HCT116 (cell line): ENCODE measurements around the gene RBM15B. TPM values are rescaled to one million over a fixed set of nuclear protein-coding genes. Genes with fewer than 3 reads are reported as not detected.

Source experiments
- ATAC-seq: fragments of 200-7000 bp; cut with Tn5 transposase; 2 replicates; pipeline ENCODE4 v1.9.1; 2020; ENCODE audit warnings: mild to moderate bottlenecking, moderate library complexity
- BruUV-seq: library from RNA; stranded (reverse); fragments of 400-500 nt; replicated peaks from 2 replicates; lab custom pipeline; 2021; lab: Mats Ljungman, UMichigan
- CTCF ChIA-PET: fragments of 300-600 bp; sonication (Branson Sonifier 250); formaldehyde crosslinking; loops from one replicate; lab custom pipeline; 2021; ENCODE audit warnings: antibody characterized with exemption; lab: Charles Lee
- POLR2A ChIA-PET: fragments of 300-600, 350-600 bp; sonication (Branson Sonifier 250); formaldehyde crosslinking; loops from one replicate; lab custom pipeline; 2021; ENCODE audit warnings: antibody characterized with exemption; lab: Charles Lee
- RAD21 ChIA-PET, 2 experiments: fragments of 300-600 bp; sonication (Branson Sonifier 250); formaldehyde crosslinking; loops; one replicate each; lab custom pipeline; 2023; ENCODE audit warnings: low total read pairs in 2 of 2; ENCODE audit not compliant: uncharacterized antibody in 2 of 2, unreplicated experiment in 2 of 2, low non-redundant PET in 1 of 2; lab: Charles Lee
- DNase-seq: peaks from one replicate; pipeline ENCODE4 v3.0.0-alpha.2; 2010; ENCODE audit warnings: low read depth, low spot score
- H2AFZ ChIP-seq: fragments of 200-600 bp; shearing (Covaris generic), sonication (generic); 2 replicates; pipeline ENCODE4 v1.6.1; 2017; ENCODE audit warnings: low read depth, mixed run types, mixed read lengths, antibody characterized with exemption, low read length; ENCODE audit not compliant: poor library complexity, severe bottlenecking
- H3K27ac ChIP-seq: 2 replicates; pipeline ENCODE4 v1.5.1; 2012; ENCODE audit warnings: low read depth, low read length
- H3K27me3 ChIP-seq: fragments of 200-600 bp; sonication (generic); 2 replicates; pipeline ENCODE4 v1.6.1; 2016; ENCODE audit warnings: mixed run types, low read length, mixed read lengths; ENCODE audit not compliant: insufficient read depth
- H3K36me3 ChIP-seq, 2 experiments: fragments of 200-500 bp in 1 of 2; fragments of 200-600 bp in 1 of 2; sonication (Bioruptor generic) in 1 of 2; sonication (generic) in 1 of 2; 2 replicates each; pipeline versions ENCODE4 v1.5.1 to v1.6.1; 2014 to 2016; ENCODE audit warnings: low read length in 2 of 2, inconsistent platforms in 1 of 2, mixed read lengths in 1 of 2, mixed run types in 1 of 2; ENCODE audit not compliant: insufficient read depth in 2 of 2, control insufficient read depth in 1 of 2
- H3K4me1 ChIP-seq, 2 experiments: fragments of 200-600 bp in 1 of 2; sonication (generic) in 1 of 2; 2 replicates each; pipeline versions ENCODE4 v1.5.1 to v1.6.1; 2012 to 2017; ENCODE audit warnings: low read length in 2 of 2, inconsistent platforms in 1 of 2, mild to moderate bottlenecking in 1 of 2, mixed read lengths in 1 of 2, mixed run types in 1 of 2, moderate library complexity in 1 of 2; ENCODE audit not compliant: insufficient read depth in 2 of 2, control insufficient read depth in 1 of 2
- H3K4me2 ChIP-seq: fragments of 200-600 bp; sonication (generic); 2 replicates; pipeline ENCODE4 v1.6.1; 2017; ENCODE audit warnings: mixed run types, low read length, mixed read lengths
- H3K4me3 ChIP-seq, 2 experiments: fragments of 200-600 bp in 1 of 2; sonication (generic) in 1 of 2; replicated peaks in 1 of 2; 2 replicates each; pipeline ENCODE4 v1.5.1; 2011 to 2016; ENCODE audit warnings: low read length in 2 of 2, control low read depth in 1 of 2, low read depth in 1 of 2, mild to moderate bottlenecking in 1 of 2, mixed read lengths in 1 of 2, mixed run types in 1 of 2
- H3K79me2 ChIP-seq: fragments of 200-600 bp; sonication (generic); 2 replicates; pipeline ENCODE4 v1.6.1; 2017; ENCODE audit warnings: mild to moderate bottlenecking, mixed run types, low read length, moderate library complexity, mixed read lengths; ENCODE audit not compliant: insufficient read depth
- H3K9ac ChIP-seq: fragments of 200-600 bp; sonication (generic); 2 replicates; pipeline ENCODE4 v1.6.1; 2016; ENCODE audit warnings: low read length, mixed read lengths
- H3K9me2 ChIP-seq: fragments of 200-600 bp; sonication (generic), shearing (Covaris generic); 2 replicates; pipeline ENCODE4 v1.6.1; 2017; ENCODE audit warnings: mixed run types, mild to moderate bottlenecking, moderate library complexity; ENCODE audit not compliant: insufficient read depth
- H3K9me3 ChIP-seq, 2 experiments: fragments of 200-500 bp in 1 of 2; fragments of 200-600 bp in 1 of 2; sonication (Bioruptor generic) in 1 of 2; sonication (generic) in 1 of 2; 2 replicates each; pipeline ENCODE4 v1.6.1; 2014 to 2017; ENCODE audit warnings: low read length in 2 of 2, mixed read lengths in 2 of 2, inconsistent platforms in 1 of 2, low read depth in 1 of 2, mild to moderate bottlenecking in 1 of 2, mixed run types in 1 of 2, moderate library complexity in 1 of 2; ENCODE audit not compliant: control insufficient read depth in 1 of 2, insufficient read depth in 1 of 2
- H4K20me1 ChIP-seq: fragments of 200-600 bp; sonication (generic), shearing (Covaris generic); 2 replicates; pipeline ENCODE4 v1.6.1; 2017; ENCODE audit warnings: mixed run types, mild to moderate bottlenecking, moderate library complexity; ENCODE audit not compliant: insufficient read depth
- CBX3 ChIP-seq: IDR thresholded peaks from 2 replicates; pipeline ENCODE4 v1.6.1; 2012; ENCODE audit warnings: low read depth
- CEBPB ChIP-seq: IDR thresholded peaks from 2 replicates; pipeline ENCODE4 v1.6.1; 2012; ENCODE audit warnings: low read depth
- CTCF ChIP-seq, 3 experiments: fragments of 200-600 bp in 1 of 3; sonication (generic) in 1 of 3; IDR thresholded peaks in 2 of 3; conservative IDR thresholded peaks in 1 of 3; 2 replicates each; pipeline ENCODE4 v1.5.1; 2012 to 2017; ENCODE audit warnings: low read depth in 2 of 3, low read length in 2 of 3, antibody characterized with exemption in 1 of 3, borderline replicate concordance in 1 of 3, control low read depth in 1 of 3, mild to moderate bottlenecking in 1 of 3, mixed read lengths in 1 of 3, mixed run types in 1 of 3, moderate library complexity in 1 of 3; ENCODE audit not compliant: insufficient read depth in 1 of 3
- EGR1 ChIP-seq: IDR thresholded peaks from 2 replicates; pipeline ENCODE4 v1.6.1; 2012; ENCODE audit warnings: low read depth
- ELF1 ChIP-seq: IDR thresholded peaks from 2 replicates; pipeline ENCODE4 v1.6.1; 2012; ENCODE audit warnings: low read depth, borderline replicate concordance
- FOSL1 ChIP-seq: IDR thresholded peaks from 2 replicates; pipeline ENCODE4 v1.6.1; 2012; ENCODE audit warnings: low read depth
- MAX ChIP-seq: IDR thresholded peaks from 2 replicates; pipeline ENCODE4 v1.6.1; 2012
- POLR2A ChIP-seq: IDR thresholded peaks from 2 replicates; pipeline ENCODE4 v1.7.0; 2011; ENCODE audit warnings: borderline replicate concordance; ENCODE audit not compliant: insufficient read depth, insufficient read length; ENCODE audit errors: extremely low read depth
- POLR2AphosphoS5 ChIP-seq: IDR thresholded peaks from 2 replicates; pipeline ENCODE4 v1.6.1; 2011; ENCODE audit warnings: mild to moderate bottlenecking, low read depth, low read length, moderate library complexity
- SP1 ChIP-seq: IDR thresholded peaks from 2 replicates; pipeline ENCODE4 v1.6.1; 2012; ENCODE audit warnings: low read depth
- SRF ChIP-seq: IDR thresholded peaks from 2 replicates; pipeline ENCODE4 v1.6.1; 2012; ENCODE audit warnings: low read depth
- YY1 ChIP-seq: IDR thresholded peaks from 2 replicates; pipeline ENCODE4 v1.6.1; 2011; ENCODE audit warnings: low read length, low read depth, moderate library complexity, mild to moderate bottlenecking; ENCODE audit not compliant: insufficient replicate concordance; ENCODE audit errors: extremely low read depth
- ZBTB33 ChIP-seq: IDR thresholded peaks from 2 replicates; pipeline ENCODE4 v1.6.1; 2011; ENCODE audit warnings: mild to moderate bottlenecking, low read length, moderate library complexity; ENCODE audit not compliant: insufficient replicate concordance; ENCODE audit errors: extremely low read depth
- intact Hi-C: fragments of 100-400 bp; cut with micrococcal nuclease; formaldehyde crosslinking; loops from 2 replicates; pipeline ENCODE4 v1.10.0; 2022
- total RNA-seq: library from RNA; stranded (reverse); gene quantifications from one replicate; pipeline ENCODE4 v1.2.1, GENCODE V29; 2021; ENCODE audit not compliant: unreplicated experiment

RBM15B gene
- total RNA-seq, 1 experiment from 2014 or later = 24.1 TPM

- ChIA-PET CTCF (no interaction called here), RAD21 (no interaction called here), POLR2A (no interaction called here)
- no peak overlapping the region for H3K4me3 ChIP-seq
- no peaks in the 10 kb centered on the region for H3K27me3 ChIP-seq
- TF ChIP-seq ZBTB33 (no peak), CEBPB (no peak), CBX3 (no peak), ELF1 (no peak), CTCF (IDR thresholded peaks at IDR 0.05 in 2 of 3, conservative IDR thresholded peaks at IDR 0.05 in 1 of 3; ENCODE audit: borderline replicate concordance in 1 of 3, insufficient read depth in 1 of 3, low read depth in 2 of 3, low read length in 2 of 3) (no peak), POLR2A (no peak), FOSL1 (no peak), SP1 (no peak), EGR1 (no peak), YY1 (no peak), MAX (no peak), SRF (no peak), POLR2AphosphoS5 (no peak)
- BruUV-seq = no TSS peak
- H2AFZ ChIP-seq = no peak overlapping the region
- ATAC-seq (no peak), DNase-seq (no peak)
- H3K9me3 ChIP-seq = no peaks in the 10 kb centered on the region
- H3K79me2 ChIP-seq = no peaks in the 10 kb centered on the region
- peaks cover 0 to 4% of the 10 kb centered on the region in 2 experiments; a peak in 1 of 4 replicates for H3K4me1 ChIP-seq
- no peaks in the 10 kb centered on the region for H3K36me3 ChIP-seq
- H3K9ac ChIP-seq = no peak overlapping the region
- intact Hi-C loops = no loop called here
- H4K20me1 ChIP-seq = no peaks in the 10 kb centered on the region
- no peak overlapping the region for H3K27ac ChIP-seq
- no peak overlapping the region for H3K4me2 ChIP-seq
- no peaks in the 10 kb centered on the region for H3K9me2 ChIP-seq
These were observed 40.3 kb upstream of the RBM15B start for GRCh38 chr3:51350751-51351150.
